Kasumi-1 (cell line): ENCODE measurements around the gene TARDBP.
"Not testable (repeated sequence)": the region's sequence is repeated elsewhere in the genome, so short reads cannot be mapped to it uniquely, and the experiment has no call there.

ENCODE experiments used
- DNase-seq, 2 experiments: peaks; one replicate each; lab custom pipeline; 2025; lab: John Stamatoyannopoulos, UW

Gene TARDBP

GRCh38 chr1:11012260-11013159, at the start of gene TARDBP:
TSS of gene TARDBP (plus strand) at chr1:11012654. CDS start at chr1:11013728, 1,074 bp downstream.
- DNase-seq, result peak; percentile 80 to 86

GRCh38 chr1:10965546-10966226, 46.8 kb upstream of the TARDBP start:
- DNase-seq, result peak; percentile 31 to 47

- no peak for DNase-seq
Measured at GRCh38 chr1:10967090-10967489, 45.4 kb upstream of the TARDBP start.

GRCh38 chr1:10968411-10968826, 44.0 kb upstream of the TARDBP start:
- no peak for DNase-seq

GRCh38 chr1:10969267-10969970, 43.0 kb upstream of the TARDBP start:
- no peak for DNase-seq

GRCh38 chr1:10969971-10970332, 42.5 kb upstream of the TARDBP start:
- no peak for DNase-seq

- no peak for DNase-seq
Measured at GRCh38 chr1:10973552-10973951, 38.9 kb upstream of the TARDBP start.

- no peak for DNase-seq
Measured at GRCh38 chr1:10973956-10974881, 38.2 kb upstream of the TARDBP start.

- no peak for DNase-seq
Measured at GRCh38 chr1:10975567-10976326, 36.7 kb upstream of the TARDBP start.

- DNase-seq, result no peak
Measured at GRCh38 chr1:10978719-10979118, 33.7 kb upstream of the TARDBP start.

GRCh38 chr1:10979483-10979920, 33.0 kb upstream of the TARDBP start:
- no peak for DNase-seq

GRCh38 chr1:10980094-10980577, 32.3 kb upstream of the TARDBP start:
- no peak for DNase-seq

- no peak for DNase-seq
Measured at GRCh38 chr1:10980841-10981727, 31.4 kb upstream of the TARDBP start.

- DNase-seq, result no peak
Measured at GRCh38 chr1:10986525-10986890, 25.9 kb upstream of the TARDBP start.

GRCh38 chr1:10987840-10988417, 24.5 kb upstream of the TARDBP start:
- DNase-seq, result no peak

GRCh38 chr1:10989095-10989494, 23.4 kb upstream of the TARDBP start:
- DNase-seq, result no peak

GRCh38 chr1:10989920-10990516, 22.4 kb upstream of the TARDBP start:
- not testable (repeated sequence) for DNase-seq

GRCh38 chr1:10990828-10991227, 21.6 kb upstream of the TARDBP start:
- no peak for DNase-seq

- DNase-seq, result not testable (repeated sequence)
Measured at GRCh38 chr1:10992004-10992403, 20.4 kb upstream of the TARDBP start.
